Naive thymus-derived CD4-positive, alpha-beta T cell (primary cell): Measurements from ENCODE around the gene IGSF9B. TPM values are rescaled to one million over a fixed set of nuclear protein-coding genes. Genes with fewer than 3 reads are reported as not detected.
A peak's percentile ranks its signal among the peaks of the same experiment; 100 is the strongest.

Experiments
- ATAC-seq: fragments of 150-1000 bp; cut with Tn5 transposase; 2 replicates; pipeline ENCODE4 v1.10.0; 2021; ENCODE audit warnings: mild to moderate bottlenecking, moderate library complexity
- CTCF ChIA-PET: fragments of 350-600 bp; sonication (Branson Sonifier 250); formaldehyde crosslinking; loops from one replicate; lab custom pipeline; 2021; ENCODE audit warnings: antibody characterized with exemption; lab: Charles Lee
- POLR2A ChIA-PET: fragments of 350-600 bp; sonication (Branson Sonifier 250); formaldehyde crosslinking; loops from one replicate; lab custom pipeline; 2021; ENCODE audit warnings: antibody characterized with exemption, inconsistent platforms; lab: Charles Lee
- DNase-seq, 9 donors: peaks; one replicate each; pipeline versions ENCODE4 v3.0.0 to v3.0.0-alpha.2; 2020 to 2022; ENCODE audit warnings: mixed read lengths in 1 of 9
- H3K27ac ChIP-seq: one replicate; pipeline ENCODE4 v1.7.0; 2013; ENCODE audit warnings: mild to moderate bottlenecking, low read depth, low read length, moderate library complexity
- H3K27me3 ChIP-seq, 2 donors: one replicate each; pipeline ENCODE4 v1.7.0; 2013; ENCODE audit warnings: low read length in 2 of 2, mild to moderate bottlenecking in 2 of 2, moderate library complexity in 2 of 2; ENCODE audit not compliant: control insufficient read depth in 2 of 2, insufficient read depth in 2 of 2
- H3K36me3 ChIP-seq, 3 experiments: 1 replicate in 2 of 3; 2 replicates in 1 of 3; pipeline ENCODE4 v1.7.0; 2013; ENCODE audit warnings: low read length in 3 of 3, mild to moderate bottlenecking in 3 of 3, moderate library complexity in 1 of 3; ENCODE audit not compliant: insufficient read depth in 3 of 3, control insufficient read depth in 2 of 3
- H3K4me1 ChIP-seq, 2 donors: one replicate each; pipeline ENCODE4 v1.7.0; 2013; ENCODE audit warnings: low read length in 2 of 2, mild to moderate bottlenecking in 2 of 2, moderate library complexity in 1 of 2; ENCODE audit not compliant: control insufficient read depth in 2 of 2, insufficient read depth in 2 of 2
- H3K4me3 ChIP-seq: 2 replicates; pipeline ENCODE4 v1.7.0; 2013; ENCODE audit warnings: mild to moderate bottlenecking, low read length
- H3K9me3 ChIP-seq, 3 experiments: 1 replicate in 2 of 3; 2 replicates in 1 of 3; pipeline ENCODE4 v1.7.0; 2013; ENCODE audit warnings: low read length in 3 of 3; ENCODE audit not compliant: control insufficient read depth in 2 of 3
- H3K27ac Mint-ChIP-seq, 9 donors: one replicate each; pipeline ENCODE4 v1.8.0; 2020 to 2022; ENCODE audit warnings: mixed read lengths in 9 of 9, mild to moderate bottlenecking in 8 of 9, moderate library complexity in 5 of 9, inconsistent platforms in 2 of 9
- H3K27me3 Mint-ChIP-seq, 5 donors: one replicate each; pipeline ENCODE4 v1.8.0; 2021 to 2022; ENCODE audit warnings: mixed read lengths in 5 of 5, mild to moderate bottlenecking in 1 of 5
- H3K36me3 Mint-ChIP-seq, 5 donors: one replicate each; pipeline ENCODE4 v1.8.0; 2020 to 2022; ENCODE audit warnings: mixed read lengths in 5 of 5, mild to moderate bottlenecking in 3 of 5, inconsistent platforms in 1 of 5
- H3K4me1 Mint-ChIP-seq, 7 donors: one replicate each; pipeline ENCODE4 v1.8.0; 2020 to 2022; ENCODE audit warnings: mixed read lengths in 7 of 7, mild to moderate bottlenecking in 3 of 7, inconsistent platforms in 1 of 7
- H3K4me3 Mint-ChIP-seq, 10 donors: one replicate each; pipeline ENCODE4 v1.8.0; 2020 to 2022; ENCODE audit warnings: mild to moderate bottlenecking in 10 of 10, mixed read lengths in 10 of 10, moderate library complexity in 6 of 10, inconsistent platforms in 2 of 10
- H3K9me3 Mint-ChIP-seq, 11 donors: one replicate each; pipeline ENCODE4 v1.8.0; 2020 to 2022; ENCODE audit warnings: mixed read lengths in 11 of 11, mild to moderate bottlenecking in 4 of 11, inconsistent platforms in 1 of 11, moderate library complexity in 1 of 11
- intact Hi-C, 2 donors: fragments of 100-400 bp; cut with micrococcal nuclease; formaldehyde crosslinking; loops; one replicate each; pipeline ENCODE4 v1.15.1; 2023
- polyA plus RNA-seq, 2 donors: library from polyadenylated mRNA; unstranded; fragments of 300-500 nt; fragmentation: Illumina TruSeq; gene quantifications; one replicate each; pipeline ENCODE4 v1.2.3, GENCODE V29; 2021
- total RNA-seq, 6 experiments: library from RNA in 5 of 6; stranded (reverse) in 5 of 6; gene quantifications; 1 replicate in 5 of 6; 2 replicates in 1 of 6; pipeline ENCODE4 v1.2.3 and lab custom pipeline; 2021 to 2026

Gene IGSF9B
- total and polyA plus RNA-seq, 7 experiments from 2014 or later, result 1.2 to 155 (median 19.3) TPM

DNA sequence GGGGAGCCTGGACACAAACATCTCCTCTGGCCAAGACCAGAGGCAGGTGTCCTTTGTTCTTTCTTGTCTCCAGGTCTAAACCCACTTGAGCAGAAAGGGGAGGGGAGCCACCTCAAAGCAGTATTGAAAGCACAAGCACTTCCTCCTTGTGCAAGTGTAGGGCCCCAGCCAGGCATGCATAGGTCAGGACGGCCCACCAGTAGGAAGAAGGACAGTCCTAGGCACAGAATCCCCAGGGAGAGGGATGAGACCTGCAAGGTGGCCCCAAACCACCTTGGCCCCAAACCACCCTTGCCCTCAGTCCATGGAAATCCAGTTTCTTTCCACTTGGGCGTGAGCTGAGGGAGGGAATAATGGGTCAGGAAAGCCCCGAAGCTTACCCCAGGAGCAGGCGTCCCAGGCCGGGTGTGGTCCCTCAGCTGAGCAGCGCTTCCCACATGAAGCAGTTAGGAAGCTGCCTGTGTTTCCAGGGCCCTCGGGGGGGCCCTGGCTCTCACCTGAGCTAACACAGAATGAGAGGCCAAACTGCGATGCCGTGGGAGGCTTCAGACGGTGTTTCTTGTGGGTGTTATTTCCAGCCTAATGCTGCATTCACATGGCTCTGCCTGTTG lies 20.4 kb upstream of the IGSF9B start:
- no peaks in the 10 kb centered on the region for H3K27me3 ChIP-seq
- DNase-seq (no peak), ATAC-seq (no peak)
- no peaks in the 10 kb centered on the region for H3K9me3 Mint-ChIP-seq
- no peak overlapping the region for H3K4me3 ChIP-seq
- peaks cover 0 to 17% (median 10%) of the 10 kb centered on the region in 5 donors for H3K27me3 Mint-ChIP-seq
- H3K4me1 Mint-ChIP-seq, result peaks cover 0 to 2% (median 0%) of the 10 kb centered on the region in 7 donors
- no peak overlapping the region for H3K27ac ChIP-seq
- H3K36me3 Mint-ChIP-seq, result no peaks in the 10 kb centered on the region
- intact Hi-C loops, result no loop called here
- H3K4me3 Mint-ChIP-seq, result no peak overlapping the region
- H3K27ac Mint-ChIP-seq, result no peak overlapping the region
- no peaks in the 10 kb centered on the region for H3K36me3 ChIP-seq
- no peaks in the 10 kb centered on the region for H3K9me3 ChIP-seq
- no peaks in the 10 kb centered on the region for H3K4me1 ChIP-seq
- POLR2A ChIA-PET, result no interaction called here
- CTCF ChIA-PET, result no interaction called here

DNA sequence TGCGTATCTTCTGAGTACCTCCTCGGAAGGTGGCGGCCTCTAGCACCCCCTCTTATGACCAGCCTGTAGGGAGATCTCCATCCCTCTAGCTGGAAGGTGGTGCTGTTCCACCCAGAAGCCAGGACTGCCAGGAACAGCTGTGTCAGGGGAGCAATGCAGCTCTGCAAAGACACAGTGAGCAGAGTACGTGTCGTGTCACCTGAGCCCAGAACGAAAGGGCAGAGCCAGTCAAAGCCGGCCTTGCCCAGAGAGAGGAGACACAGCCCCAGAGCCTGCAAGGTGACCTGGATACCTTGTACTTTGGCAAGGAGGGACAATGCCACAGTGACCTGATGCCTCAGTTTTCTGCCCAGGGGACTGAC lies 18.7 kb upstream of the IGSF9B start:
- intact Hi-C loops, result no loop called here
- Histone ChIP-seq H3K4me1 (no peaks in the 10 kb centered on the region), H3K9me3 (no peaks in the 10 kb centered on the region), H3K36me3 (no peaks in the 10 kb centered on the region), H3K27ac (no peak overlapping the region), H3K4me3 (no peak overlapping the region), H3K27me3 (no peaks in the 10 kb centered on the region)
- Mint-ChIP-seq H3K4me3 (no peak overlapping the region), H3K9me3 (no peaks in the 10 kb centered on the region), H3K27me3 (peaks cover 0 to 13% (median 5%) of the 10 kb centered on the region in 5 donors), H3K4me1 (peaks cover 0 to 2% (median 0%) of the 10 kb centered on the region in 7 donors), H3K36me3 (no peaks in the 10 kb centered on the region), H3K27ac (no peak overlapping the region)
- ChIA-PET CTCF (interaction anchor here (0.9 kb wide), 1 partner anchor 13 kb away, joined by 3 read pairs; no protein-coding TSS in a partner anchor), POLR2A (no interaction called here)
- DNase-seq (no peak), ATAC-seq (no peak)

DNA sequence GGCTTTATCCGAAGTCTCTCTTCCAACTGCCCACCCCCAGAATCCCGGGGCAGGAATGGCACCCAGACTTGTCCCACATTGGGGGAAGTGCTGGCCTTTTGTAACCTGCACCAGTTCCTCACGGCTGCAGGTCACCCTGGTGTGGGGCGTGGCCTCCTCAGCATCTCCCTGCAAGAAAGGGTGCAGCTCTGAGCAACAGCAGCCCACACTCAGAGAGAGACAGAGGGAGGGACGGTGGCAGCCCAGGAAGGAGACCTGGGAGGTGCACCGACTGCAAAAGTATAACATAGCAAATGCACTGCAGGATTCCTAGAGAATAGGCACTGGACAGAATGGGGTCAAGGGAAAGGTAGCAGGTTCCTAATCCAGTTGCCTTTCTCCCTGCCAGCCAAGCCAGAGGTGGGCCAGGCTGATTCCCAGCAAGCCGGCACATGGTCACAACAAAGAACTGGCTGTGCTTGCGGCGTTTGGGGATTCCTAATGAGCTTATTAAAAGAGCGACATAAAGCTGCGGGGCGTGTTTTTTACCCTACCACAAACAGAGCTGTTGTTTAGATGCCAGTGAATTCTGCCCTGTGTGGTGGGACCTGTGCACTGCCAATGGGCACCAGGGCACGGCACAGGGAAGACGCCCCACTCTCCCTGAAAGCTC lies 18.2 kb upstream of the IGSF9B start:
- Mint-ChIP-seq H3K36me3 (no peaks in the 10 kb centered on the region), H3K27ac (no peak overlapping the region), H3K27me3 (peaks cover 0 to 18% (median 5%) of the 10 kb centered on the region in 5 donors), H3K4me1 (peaks cover 0 to 2% (median 0%) of the 10 kb centered on the region in 7 donors), H3K4me3 (no peak overlapping the region), H3K9me3 (no peaks in the 10 kb centered on the region)
- CTCF ChIA-PET, result interaction anchor here (0.9 kb wide), 1 partner anchor 13 kb away, joined by 3 read pairs; no protein-coding TSS in a partner anchor
- Histone ChIP-seq H3K36me3 (no peaks in the 10 kb centered on the region), H3K4me1 (no peaks in the 10 kb centered on the region), H3K27ac (no peak overlapping the region), H3K27me3 (no peaks in the 10 kb centered on the region), H3K4me3 (no peak overlapping the region), H3K9me3 (no peaks in the 10 kb centered on the region)
- intact Hi-C loops, result no loop called here
- ATAC-seq, result no peak
- no peak for DNase-seq
- POLR2A ChIA-PET, result no interaction called here

DNA sequence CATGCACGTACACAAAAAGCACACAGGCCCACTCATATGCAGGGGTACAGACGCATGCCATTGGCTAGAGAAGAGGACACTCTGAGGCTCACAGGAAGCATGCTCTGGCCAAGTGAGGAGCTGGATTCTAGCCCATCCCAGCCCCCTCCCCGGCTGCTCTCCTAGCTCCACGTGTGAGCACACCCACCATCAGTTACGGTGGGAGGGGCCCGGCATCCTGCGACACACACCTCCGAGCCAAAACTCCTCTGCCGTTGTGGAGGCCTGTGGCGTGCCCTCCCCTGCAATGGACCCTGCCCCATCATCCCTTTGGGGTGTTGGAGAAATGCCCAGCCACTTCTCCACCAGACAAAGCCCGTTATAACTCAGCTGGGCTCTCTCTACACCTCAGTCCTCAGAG lies 15.1 kb upstream of the IGSF9B start:
- no peak for DNase-seq
- Mint-ChIP-seq H3K4me3 (no peak overlapping the region), H3K4me1 (peaks cover 7 to 13% (median 12%) of the 10 kb centered on the region in 7 donors), H3K9me3 (peaks cover 0 to 4% (median 0%) of the 10 kb centered on the region in 11 donors), H3K36me3 (peaks cover 0 to 1% (median 0%) of the 10 kb centered on the region in 5 donors), H3K27ac (no peak overlapping the region), H3K27me3 (peaks cover 0 to 32% (median 5%) of the 10 kb centered on the region in 5 donors)
- Histone ChIP-seq H3K36me3 (no peaks in the 10 kb centered on the region), H3K4me1 (no peaks in the 10 kb centered on the region), H3K27me3 (no peaks in the 10 kb centered on the region), H3K4me3 (no peak overlapping the region), H3K27ac (no peak overlapping the region), H3K9me3 (no peaks in the 10 kb centered on the region)
- CTCF ChIA-PET, result no interaction called here
- intact Hi-C loops, result no loop called here
- POLR2A ChIA-PET, result no interaction called here
- ATAC-seq, result no peak

DNA sequence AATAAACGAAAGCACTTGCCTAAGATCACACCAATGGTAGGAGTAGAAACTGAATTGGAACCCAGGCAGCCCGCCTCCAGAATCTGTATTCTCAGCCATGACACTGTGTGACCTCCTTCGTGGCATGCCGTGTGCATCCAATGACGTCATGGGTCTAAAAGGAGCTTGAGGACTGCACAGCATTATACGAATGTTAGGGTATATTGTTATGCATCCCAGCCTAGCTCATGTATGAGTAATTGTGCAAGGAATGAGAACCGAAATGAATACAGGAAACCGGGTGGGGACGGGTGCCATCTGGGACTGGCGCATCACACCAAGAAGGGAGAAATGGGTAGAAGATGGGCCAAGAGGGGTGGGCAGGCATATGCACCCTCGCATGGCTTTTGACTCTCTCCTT lies 12.3 kb upstream of the IGSF9B start:
- no peak overlapping the region for H3K4me3 Mint-ChIP-seq
- H3K27me3 Mint-ChIP-seq, result peaks cover 0 to 49% (median 5%) of the 10 kb centered on the region in 5 donors
- no peak overlapping the region for H3K4me3 ChIP-seq
- H3K4me1 Mint-ChIP-seq, result peaks cover 5 to 18% (median 13%) of the 10 kb centered on the region in 7 donors
- H3K27ac ChIP-seq, result no peak overlapping the region
- H3K9me3 ChIP-seq, result no peaks in the 10 kb centered on the region
- ATAC-seq (no peak), DNase-seq (no peak)
- intact Hi-C loops, result loop anchor here in 1 of 2 donors (5.0 kb wide), 1 partner anchor 168 kb away; no protein-coding TSS in a partner anchor
- no peaks in the 10 kb centered on the region for H3K27me3 ChIP-seq
- ChIA-PET POLR2A (no interaction called here), CTCF (interaction anchor here (0.6 to 1.0 kb wide), 2 partner anchors 96 to 108 kb away, joined by 3 read pairs; no protein-coding TSS in a partner anchor)
- no peaks in the 10 kb centered on the region for H3K36me3 ChIP-seq
- H3K27ac Mint-ChIP-seq, result peak overlapping the region in 1 of 9 donors; percentile 56
- peaks cover 0 to 4% (median 0%) of the 10 kb centered on the region in 11 donors for H3K9me3 Mint-ChIP-seq
- peaks cover 0 to 1% (median 0%) of the 10 kb centered on the region in 5 donors for H3K36me3 Mint-ChIP-seq
- no peaks in the 10 kb centered on the region for H3K4me1 ChIP-seq

DNA sequence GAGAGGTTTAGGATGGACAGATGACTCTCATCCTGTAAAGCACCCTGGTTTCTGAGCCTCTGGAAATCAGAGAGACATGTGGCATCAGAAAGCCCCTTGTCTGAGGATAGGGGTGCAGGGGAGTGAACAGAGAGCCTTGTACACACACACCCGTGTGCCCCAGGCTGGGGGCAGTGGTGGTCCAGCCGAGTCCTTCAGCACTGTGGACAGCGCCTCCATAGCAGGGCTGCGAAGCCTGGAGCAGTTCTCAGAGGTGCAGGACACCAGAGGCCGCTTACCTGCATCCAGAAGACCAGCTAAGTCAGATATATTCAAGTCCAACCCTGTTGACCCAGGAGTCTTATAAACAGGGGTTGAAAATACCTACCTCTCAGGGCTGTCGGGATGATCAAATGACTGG lies 11.5 kb upstream of the IGSF9B start:
- POLR2A ChIA-PET, result interaction anchor here (1.0 kb wide), 1 partner anchor 69 kb away, joined by 3 read pairs; no protein-coding TSS in a partner anchor

More for the DNA sequence above, 11.5 kb upstream of the IGSF9B start:
- no peaks in the 10 kb centered on the region for H3K36me3 ChIP-seq
- no peak overlapping the region for H3K27ac ChIP-seq
- H3K4me3 ChIP-seq, result no peak overlapping the region
- Mint-ChIP-seq H3K27ac (no peak overlapping the region), H3K36me3 (peaks cover 0 to 1% (median 0%) of the 10 kb centered on the region in 5 donors), H3K4me1 (peaks cover 5 to 18% (median 13%) of the 10 kb centered on the region in 7 donors), H3K9me3 (peaks cover 0 to 4% (median 0%) of the 10 kb centered on the region in 11 donors), H3K4me3 (peak overlapping the region in 7 of 10 donors; percentile 81 to 91 (median 86)), H3K27me3 (peaks cover 0 to 47% (median 5%) of the 10 kb centered on the region in 5 donors)
- DNase-seq (no peak), ATAC-seq (no peak)
- H3K4me1 ChIP-seq, result no peaks in the 10 kb centered on the region
- no peaks in the 10 kb centered on the region for H3K9me3 ChIP-seq
- intact Hi-C loops, result loop anchor here in 1 of 2 donors (5.0 kb wide), 1 partner anchor 169 kb away; no protein-coding TSS in a partner anchor
- CTCF ChIA-PET, result interaction anchor here (1.0 to 1.4 kb wide), 3 partner anchors 40 to 97 kb away, joined by 3 to 4 read pairs (median 4); no protein-coding TSS in a partner anchor
- H3K27me3 ChIP-seq, result no peaks in the 10 kb centered on the region
